ENCODE measurements around the gene TERT. TPM values are rescaled to one million over a fixed set of nuclear protein-coding genes. Genes with fewer than 3 reads are reported as not detected.
A peak's percentile ranks its signal among the peaks of the same experiment; 100 is the strongest.

Gene TERT
- total RNA-seq, 2 donors from 2014 or later, result 7.1 to 9.8 TPM

DNA sequence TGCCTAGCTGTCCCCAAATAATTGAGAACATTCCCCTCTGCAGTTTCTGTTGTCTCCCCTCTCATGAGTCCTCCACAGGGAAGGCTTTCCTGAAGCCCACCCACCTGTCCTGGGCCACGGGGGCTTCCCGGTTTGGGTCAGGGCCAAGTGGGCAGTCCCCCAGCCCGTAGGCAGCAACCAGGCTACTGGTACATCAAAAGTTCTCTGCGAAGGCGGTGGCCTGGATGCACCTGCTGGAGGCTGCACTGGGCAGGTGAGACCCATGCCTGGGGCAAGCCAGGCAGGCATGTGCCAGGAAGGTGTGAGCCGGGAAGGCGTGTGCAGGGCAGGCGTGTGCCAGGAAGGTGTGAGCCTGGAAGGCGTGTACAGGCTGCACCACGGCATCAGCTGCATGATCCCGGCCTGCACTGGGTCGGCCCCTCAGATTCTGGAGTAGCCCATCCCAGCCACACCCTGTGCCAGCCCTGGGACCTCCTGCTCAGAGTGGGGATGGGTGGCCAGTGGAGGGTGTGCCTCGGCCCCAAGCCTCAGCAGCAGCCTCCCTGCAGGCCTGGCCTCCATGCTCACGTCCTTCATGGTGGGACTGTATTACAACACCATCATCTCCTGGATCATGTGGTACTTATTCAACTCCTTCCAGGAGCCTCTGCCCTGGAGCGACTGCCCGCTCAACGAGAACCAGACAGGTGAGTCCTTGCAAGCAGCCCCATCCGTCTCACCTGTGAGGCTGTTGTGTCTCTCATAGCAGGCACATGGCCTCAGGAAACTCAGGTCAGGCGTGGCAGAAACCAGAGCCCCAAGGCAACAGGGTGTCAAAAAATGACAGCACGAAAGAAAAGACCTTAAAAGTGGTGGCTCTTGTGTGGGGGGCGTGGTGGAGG is 84.7 kb downstream of the TERT start:
- 88% methylated on average over 12 to 21 of the region's 21 CpGs for WGBS, 2 experiments (ENCODE audit: insufficient coverage in 1 of 2, insufficient read length in 1 of 2)
- H3K27ac Mint-ChIP-seq, result no peak overlapping the region
- no peak overlapping the region for H3K4me3 ChIP-seq (ENCODE audit: low read length)

DNA sequence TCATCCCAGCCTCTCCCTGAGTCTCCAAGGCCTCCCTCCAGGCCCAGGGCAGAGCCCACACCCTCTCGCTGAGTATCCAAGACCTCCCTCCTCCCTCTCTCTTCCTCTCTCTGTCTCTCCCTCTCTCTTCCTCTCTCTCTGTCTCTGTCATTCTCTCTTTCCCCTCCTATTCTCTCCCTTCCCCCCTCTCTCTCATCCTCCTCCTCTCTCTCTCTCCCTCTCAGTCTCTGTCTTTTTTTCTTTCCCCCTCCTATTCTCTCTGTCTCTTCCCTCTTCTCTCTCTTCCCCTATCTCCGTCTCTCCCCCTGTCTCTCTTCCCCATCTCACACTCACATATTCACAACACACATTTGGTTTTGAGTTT is 85.4 kb downstream of the TERT start:
- H3K9ac ChIP-seq (ENCODE audit: extremely low read depth, low read length, poor library complexity, severe bottlenecking), result no peak overlapping the region
- H3K4me3 ChIP-seq (ENCODE audit: low read length), result no peak overlapping the region
- peaks cover 5% of the 10 kb centered on the region for H3K4me1 Mint-ChIP-seq
- H3K27ac ChIP-seq (ENCODE audit: low read depth, low read length), result no peak overlapping the region
- H3K9me3 Mint-ChIP-seq, result no peaks in the 10 kb centered on the region
- no peaks in the 10 kb centered on the region for H3K36me3 ChIP-seq (ENCODE audit: control insufficient read depth, insufficient read depth, low read length)
- no peaks in the 10 kb centered on the region for H3K4me1 ChIP-seq (ENCODE audit: control insufficient read depth, insufficient read depth, low read length)
- H3K27me3 ChIP-seq (ENCODE audit: control insufficient read depth, insufficient read depth, low read length, poor library complexity, severe bottlenecking), result no peaks in the 10 kb centered on the region
- no peaks in the 10 kb centered on the region for H3K36me3 Mint-ChIP-seq (ENCODE audit: low read depth)
- TF ChIP-seq CTCF (conservative IDR thresholded peaks at IDR 0.05), result no peak
- WGBS, 2 experiments (ENCODE audit: insufficient coverage in 1 of 2, insufficient read length in 1 of 2), result 85 to 87% methylated on average over 2 of the region's 2 CpGs
- peaks cover 3% of the 10 kb centered on the region for H3K27me3 Mint-ChIP-seq (ENCODE audit: insufficient read depth)
- H3K9me3 ChIP-seq (ENCODE audit: control insufficient read depth, low read length), result no peaks in the 10 kb centered on the region
- no peak overlapping the region for H3K27ac Mint-ChIP-seq
- no peak for DNase-seq
- H3K4me3 Mint-ChIP-seq, result no peak overlapping the region

More for the DNA sequence above, 84.7 kb downstream of the TERT start:
- DNase-seq, result no peak
- no peaks in the 10 kb centered on the region for H3K36me3 Mint-ChIP-seq (ENCODE audit: low read depth)
- H3K27me3 Mint-ChIP-seq (ENCODE audit: insufficient read depth), result no peaks in the 10 kb centered on the region
- Histone ChIP-seq H3K27ac (ENCODE audit: low read depth, low read length) (no peak overlapping the region), H3K27me3 (ENCODE audit: control insufficient read depth, insufficient read depth, low read length, poor library complexity, severe bottlenecking) (no peaks in the 10 kb centered on the region), H3K36me3 (ENCODE audit: control insufficient read depth, insufficient read depth, low read length) (no peaks in the 10 kb centered on the region), H3K9ac (ENCODE audit: extremely low read depth, low read length, poor library complexity, severe bottlenecking) (no peak overlapping the region), H3K4me1 (ENCODE audit: control insufficient read depth, insufficient read depth, low read length) (no peaks in the 10 kb centered on the region), H3K9me3 (ENCODE audit: control insufficient read depth, low read length) (no peaks in the 10 kb centered on the region)
- H3K4me1 Mint-ChIP-seq, result peaks cover under 1% of the 10 kb centered on the region
- no peak for TF ChIP-seq CTCF (conservative IDR thresholded peaks at IDR 0.05)
- no peak overlapping the region for H3K4me3 Mint-ChIP-seq
- H3K9me3 Mint-ChIP-seq, result no peaks in the 10 kb centered on the region

DNA sequence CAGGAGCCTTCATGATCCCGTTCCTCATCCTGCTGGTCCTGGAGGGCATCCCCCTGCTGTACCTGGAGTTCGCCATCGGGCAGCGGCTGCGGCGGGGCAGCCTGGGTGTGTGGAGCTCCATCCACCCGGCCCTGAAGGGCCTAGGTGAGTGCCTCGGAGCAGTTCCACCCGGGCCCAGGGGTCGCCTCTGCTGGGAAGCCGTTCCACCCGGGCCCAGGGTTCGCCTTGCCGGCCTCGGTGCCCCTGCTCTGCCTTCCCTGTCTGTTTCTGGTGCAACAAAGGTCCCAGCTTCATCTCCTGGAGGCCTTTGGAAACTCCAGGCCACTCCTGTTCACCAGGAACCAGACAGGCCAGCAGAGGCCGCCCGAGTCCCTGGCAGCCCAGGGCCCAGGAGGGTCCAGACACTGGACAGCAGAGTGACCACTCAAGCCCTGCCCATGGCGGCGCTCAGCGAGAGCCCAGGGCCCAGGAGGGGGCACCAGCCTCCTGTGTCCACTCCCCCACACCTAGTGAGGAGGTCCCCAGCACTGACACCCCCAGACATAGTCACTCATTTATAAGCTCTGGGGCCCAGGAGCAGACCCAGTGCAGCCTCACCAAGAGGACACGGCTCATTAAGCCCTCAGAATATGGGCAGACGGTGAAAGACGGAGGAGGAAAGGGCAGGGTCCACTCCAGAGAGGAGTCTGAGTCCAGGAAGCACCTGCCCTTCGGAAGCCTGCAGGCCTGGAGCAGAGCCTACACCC is 86.0 kb downstream of the TERT start:
- Mint-ChIP-seq H3K27ac (no peak overlapping the region), H3K9me3 (no peaks in the 10 kb centered on the region), H3K4me3 (no peak overlapping the region), H3K36me3 (ENCODE audit: low read depth) (no peaks in the 10 kb centered on the region), H3K27me3 (ENCODE audit: insufficient read depth) (peaks cover 3% of the 10 kb centered on the region), H3K4me1 (peaks cover 5% of the 10 kb centered on the region)
- DNase-seq, result no peak
- Histone ChIP-seq H3K4me1 (ENCODE audit: control insufficient read depth, insufficient read depth, low read length) (no peaks in the 10 kb centered on the region), H3K9ac (ENCODE audit: extremely low read depth, low read length, poor library complexity, severe bottlenecking) (no peak overlapping the region), H3K36me3 (ENCODE audit: control insufficient read depth, insufficient read depth, low read length) (no peaks in the 10 kb centered on the region), H3K4me3 (ENCODE audit: low read length) (no peak overlapping the region), H3K27me3 (ENCODE audit: control insufficient read depth, insufficient read depth, low read length, poor library complexity, severe bottlenecking) (no peaks in the 10 kb centered on the region), H3K27ac (ENCODE audit: low read depth, low read length) (no peak overlapping the region), H3K9me3 (ENCODE audit: control insufficient read depth, low read length) (no peaks in the 10 kb centered on the region)
- TF ChIP-seq CTCF (conservative IDR thresholded peaks at IDR 0.05), result peak; percentile 43
- 90 to 92% methylated on average over 3 to 24 of the region's 24 CpGs for WGBS, 2 experiments (ENCODE audit: insufficient coverage in 1 of 2, insufficient read length in 1 of 2)
